T47D (cell line): ENCODE measurements around the gene GARIN5A.
A peak's percentile ranks its signal among the peaks of the same experiment; 100 is the strongest.
"Not testable (repeated sequence)": the region's sequence is repeated elsewhere in the genome, so short reads cannot be mapped to it uniquely, and the experiment has no call there.

Experiments
- DNase-seq, 2 experiments: peaks; one replicate each; pipeline versions ENCODE4 v3.0.0 to v3.0.0-alpha.2; 2011 to 2012; ENCODE audit warnings: low read depth in 1 of 2, low spot score in 1 of 2
- JUND ChIP-seq: IDR thresholded peaks from 2 replicates; pipeline ENCODE4 v1.6.1; 2012; ENCODE audit warnings: low read depth
- in situ Hi-C: cut with HindIII; loops from 2 replicates; pipeline ENCODE4 v1.10.0; 2016; ENCODE audit warnings: low sequenced_read_pairs, low pct_unique_long_range_greater_than_20kb

Gene GARIN5A

GRCh38 chr19:50478901-50479715, 2.5 kb upstream of the GARIN5A start:
- in situ Hi-C loops, result no loop called here
- no peak for TF ChIP-seq JUND
- DNase-seq, result peak in 1 of 2 experiments; percentile 43

- TF ChIP-seq JUND, result no peak
- DNase-seq, result no peak
- in situ Hi-C loops, result no loop called here
Observed at GRCh38 chr19:50477751-50478515, 1.3 kb upstream of the GARIN5A start.

- no peak for DNase-seq
- no peak for TF ChIP-seq JUND
- in situ Hi-C loops, result no loop called here
Observed at GRCh38 chr19:50476907-50477238, 225 bp upstream of the GARIN5A start.

GRCh38 chr19:50475736-50476223, 868 bp downstream of the GARIN5A start:
- no peak for TF ChIP-seq JUND
- no peak for DNase-seq
- in situ Hi-C loops, result no loop called here

GRCh38 chr19:50475101-50475568, 1.5 kb downstream of the GARIN5A start:
- no peak for DNase-seq
- in situ Hi-C loops, result no loop called here
- TF ChIP-seq JUND, result no peak

- in situ Hi-C loops, DNase-seq: not testable (repeated sequence)
Observed at GRCh38 chr19:50473336-50473735, 3.3 kb downstream of the GARIN5A start.

- no peak for DNase-seq
- in situ Hi-C loops, result no loop called here
- no peak for TF ChIP-seq JUND
Observed at GRCh38 chr19:50468818-50469217, 7.8 kb downstream of the GARIN5A start.

GRCh38 chr19:50467566-50467965, 9.1 kb downstream of the GARIN5A start:
- no peak for DNase-seq
- in situ Hi-C loops, result no loop called here
- TF ChIP-seq JUND, result no peak

- no peak for TF ChIP-seq JUND
- in situ Hi-C loops, result no loop called here
- no peak for DNase-seq
Observed at GRCh38 chr19:50466706-50467039, 10.0 kb downstream of the GARIN5A start.

GRCh38 chr19:50465986-50466705, 10.5 kb downstream of the GARIN5A start:
- DNase-seq, result peak in 1 of 2 experiments; percentile 33
- in situ Hi-C loops, result no loop called here
- no peak for TF ChIP-seq JUND

GRCh38 chr19:50465000-50465399, 11.6 kb downstream of the GARIN5A start:
- DNase-seq, result no peak
- TF ChIP-seq JUND, result no peak
- in situ Hi-C loops, result no loop called here

- in situ Hi-C loops, result no loop called here
- no peak for DNase-seq
- no peak for TF ChIP-seq JUND
Observed at GRCh38 chr19:50464348-50464747, 12.3 kb downstream of the GARIN5A start.

GRCh38 chr19:50462970-50463369, 13.7 kb downstream of the GARIN5A start:
- DNase-seq, result no peak
- no peak for TF ChIP-seq JUND
- in situ Hi-C loops, result no loop called here
